Endodermal cell (in vitro differentiated cells): Measurements from ENCODE around the gene CDHR3. TPM values are rescaled to one million over a fixed set of nuclear protein-coding genes. Genes with fewer than 3 reads are reported as not detected.

ENCODE experiments used
- DNase-seq: peaks from one replicate; pipeline ENCODE4 v3.0.0-alpha.2; 2017
- H3K27ac ChIP-seq: 2 replicates; pipeline ENCODE4 v1.5.1; 2013; ENCODE audit warnings: mild to moderate bottlenecking, low read depth, low read length, moderate library complexity
- H3K27me3 ChIP-seq: 2 replicates; pipeline ENCODE4 v1.6.1; 2013; ENCODE audit warnings: mild to moderate bottlenecking, low read length, moderate library complexity; ENCODE audit not compliant: insufficient read depth, control insufficient read depth, poor library complexity, severe bottlenecking
- H3K36me3 ChIP-seq: 2 replicates; pipeline ENCODE4 v1.7.0; 2013; ENCODE audit warnings: mild to moderate bottlenecking, low read length, moderate library complexity; ENCODE audit not compliant: control insufficient read depth, insufficient read depth
- H3K4me1 ChIP-seq: one replicate; pipeline ENCODE4 v1.7.0; 2013; ENCODE audit warnings: low read length; ENCODE audit not compliant: control insufficient read depth, insufficient read depth
- H3K4me3 ChIP-seq: 2 replicates; pipeline ENCODE4 v1.5.1; 2013; ENCODE audit warnings: mild to moderate bottlenecking, low read length, moderate library complexity
- H3K9ac ChIP-seq: 2 replicates; pipeline ENCODE4 v1.6.1; 2013; ENCODE audit warnings: mild to moderate bottlenecking, low read length, moderate library complexity; ENCODE audit not compliant: poor library complexity, severe bottlenecking; ENCODE audit errors: extremely low read depth
- H3K9me3 ChIP-seq: 2 replicates; pipeline ENCODE4 v1.6.1; 2013; ENCODE audit warnings: mild to moderate bottlenecking, low read length, moderate library complexity; ENCODE audit not compliant: control insufficient read depth
- H3K27ac Mint-ChIP-seq: 2 replicates; pipeline ENCODE4 v1.8.0; 2020; ENCODE audit warnings: mixed read lengths
- H3K27me3 Mint-ChIP-seq: 2 replicates; pipeline ENCODE4 v1.8.0; 2021; ENCODE audit warnings: mild to moderate bottlenecking, mixed read lengths; ENCODE audit not compliant: insufficient read depth
- H3K36me3 Mint-ChIP-seq: 2 replicates; pipeline ENCODE4 v1.8.0; 2020; ENCODE audit warnings: low read depth, mixed read lengths
- H3K4me1 Mint-ChIP-seq: 2 replicates; pipeline ENCODE4 v1.8.0; 2020; ENCODE audit warnings: mixed read lengths
- H3K4me3 Mint-ChIP-seq: 2 replicates; pipeline ENCODE4 v1.8.0; 2020; ENCODE audit warnings: mild to moderate bottlenecking, moderate library complexity, mixed read lengths
- H3K9me3 Mint-ChIP-seq: 2 replicates; pipeline ENCODE4 v1.8.0; 2020; ENCODE audit warnings: mild to moderate bottlenecking, mixed read lengths
- WGBS, 2 experiments: methylation state at CpG; one replicate each; pipeline versions ENCODE4 v1.1.5 to v1.1.7; 2013; ENCODE audit warnings: missing lambda C conversion rate in 2 of 2, mixed read lengths in 1 of 2; ENCODE audit not compliant: insufficient coverage in 1 of 2, insufficient read length in 1 of 2; 5-methylcytosine and 5-hydroxymethylcytosine counted together
- total RNA-seq, 2 donors: library from RNA; stranded (reverse); fragmentation: NEBNext Ultra II Directional in 1 of 2; extraction: Animal tissue kit (Norgen Biotek cat#: 25700) in 1 of 2; gene quantifications; 2 replicates in 1 of 2; 3 replicates in 1 of 2; pipeline ENCODE4 v1.2.1, GENCODE V29; 2021
- TF ChIP-seq, protein P1 (sequence below): fragments of 200-600 bp; sonication (generic); conservative IDR thresholded peaks from 2 replicates; pipeline ENCODE4 v1.5.0; 2021; ENCODE audit warnings: antibody characterized with exemption, mild to moderate bottlenecking

The CDHR3 gene
- total RNA-seq, 2 donors from 2014 or later = 7.5 to 16.1 TPM

- 88 to 90% methylated on average over 6 to 7 of the region's 7 CpGs for WGBS, 2 experiments
- peaks cover 2% of the 10 kb centered on the region for H3K9me3 Mint-ChIP-seq
- H3K27ac Mint-ChIP-seq = peak overlapping the region; percentile 93
- DNase-seq = peak; percentile 75
- peaks cover 42% of the 10 kb centered on the region for H3K4me1 Mint-ChIP-seq
- Histone ChIP-seq H3K36me3 (no peaks in the 10 kb centered on the region), H3K4me3 (peak overlapping the region; percentile 46), H3K27me3 (no peaks in the 10 kb centered on the region), H3K27ac (no peak overlapping the region), H3K9ac (peak overlapping the region; percentile 51), H3K4me1 (peaks cover 22% of the 10 kb centered on the region), H3K9me3 (no peaks in the 10 kb centered on the region)
- TF ChIP-seq, protein P1, sequence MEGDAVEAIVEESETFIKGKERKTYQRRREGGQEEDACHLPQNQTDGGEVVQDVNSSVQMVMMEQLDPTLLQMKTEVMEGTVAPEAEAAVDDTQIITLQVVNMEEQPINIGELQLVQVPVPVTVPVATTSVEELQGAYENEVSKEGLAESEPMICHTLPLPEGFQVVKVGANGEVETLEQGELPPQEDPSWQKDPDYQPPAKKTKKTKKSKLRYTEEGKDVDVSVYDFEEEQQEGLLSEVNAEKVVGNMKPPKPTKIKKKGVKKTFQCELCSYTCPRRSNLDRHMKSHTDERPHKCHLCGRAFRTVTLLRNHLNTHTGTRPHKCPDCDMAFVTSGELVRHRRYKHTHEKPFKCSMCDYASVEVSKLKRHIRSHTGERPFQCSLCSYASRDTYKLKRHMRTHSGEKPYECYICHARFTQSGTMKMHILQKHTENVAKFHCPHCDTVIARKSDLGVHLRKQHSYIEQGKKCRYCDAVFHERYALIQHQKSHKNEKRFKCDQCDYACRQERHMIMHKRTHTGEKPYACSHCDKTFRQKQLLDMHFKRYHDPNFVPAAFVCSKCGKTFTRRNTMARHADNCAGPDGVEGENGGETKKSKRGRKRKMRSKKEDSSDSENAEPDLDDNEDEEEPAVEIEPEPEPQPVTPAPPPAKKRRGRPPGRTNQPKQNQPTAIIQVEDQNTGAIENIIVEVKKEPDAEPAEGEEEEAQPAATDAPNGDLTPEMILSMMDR = no peak
- peak overlapping the region; percentile 28 for H3K4me3 Mint-ChIP-seq
- no peaks in the 10 kb centered on the region for H3K36me3 Mint-ChIP-seq
- peaks cover 14% of the 10 kb centered on the region for H3K27me3 Mint-ChIP-seq
Measured at GRCh38 chr7:105962353-105962752, 711 bp upstream of the CDHR3 start.

GRCh38 chr7:105971845-105972244 is 8.8 kb downstream of the CDHR3 start:
- Mint-ChIP-seq H3K27ac (no peak overlapping the region), H3K27me3 (peaks cover 8% of the 10 kb centered on the region), H3K4me3 (no peak overlapping the region), H3K4me1 (peaks cover 19% of the 10 kb centered on the region), H3K36me3 (no peaks in the 10 kb centered on the region), H3K9me3 (peaks cover 13% of the 10 kb centered on the region)
- H3K9me3 ChIP-seq = no peaks in the 10 kb centered on the region
- TF ChIP-seq, protein P1 = no peak
- 90 to 100% methylated on average over 2 of the region's 2 CpGs for WGBS, 2 experiments
- no peaks in the 10 kb centered on the region for H3K4me1 ChIP-seq
- no peak overlapping the region for H3K9ac ChIP-seq
- no peaks in the 10 kb centered on the region for H3K36me3 ChIP-seq
- no peak overlapping the region for H3K27ac ChIP-seq
- no peak overlapping the region for H3K4me3 ChIP-seq
- no peak for DNase-seq
- no peaks in the 10 kb centered on the region for H3K27me3 ChIP-seq

GRCh38 chr7:105972276-105972675 is 9.2 kb downstream of the CDHR3 start:
- Histone ChIP-seq H3K9me3 (no peaks in the 10 kb centered on the region), H3K4me3 (no peak overlapping the region), H3K27ac (no peak overlapping the region), H3K4me1 (no peaks in the 10 kb centered on the region), H3K27me3 (no peaks in the 10 kb centered on the region), H3K9ac (no peak overlapping the region), H3K36me3 (no peaks in the 10 kb centered on the region)
- Mint-ChIP-seq H3K4me1 (peaks cover 19% of the 10 kb centered on the region), H3K4me3 (no peak overlapping the region), H3K27me3 (peaks cover 6% of the 10 kb centered on the region), H3K27ac (no peak overlapping the region), H3K9me3 (peaks cover 12% of the 10 kb centered on the region), H3K36me3 (no peaks in the 10 kb centered on the region)
- 82 to 96% methylated on average over 3 to 4 of the region's 4 CpGs for WGBS, 2 experiments
- DNase-seq = no peak
- TF ChIP-seq, protein P1 = no peak
